Stimulated activated CD4-positive, alpha-beta T cell treated with anti-CD3 and anti-CD28 coated beads, Interleukin-12 subunit alpha, Interleukin-12 subunit beta, amount 100 ng/mL, for 4 hours (primary cell): ENCODE results near the gene CREBBP.
"Not testable (repeated sequence)": the region's sequence is repeated elsewhere in the genome, so short reads cannot be mapped to it uniquely, and the experiment has no call there.

ENCODE experiments used
- DNase-seq: peaks from one replicate; pipeline ENCODE4 v3.0.0-alpha.2; 2020

The CREBBP gene

GRCh38 chr16:3730161-3731125 is 150.1 kb downstream of the CREBBP start:
- no peak for DNase-seq

- no peak for DNase-seq
Measured at GRCh38 chr16:3729161-3730112, 151.1 kb downstream of the CREBBP start.

- no peak for DNase-seq
Measured at GRCh38 chr16:3728424-3729160, 151.9 kb downstream of the CREBBP start.

GRCh38 chr16:3727806-3728381 is 152.6 kb downstream of the CREBBP start:
- DNase-seq: no peak

- no peak for DNase-seq
Measured at GRCh38 chr16:3726021-3726687, 154.4 kb downstream of the CREBBP start.

GRCh38 chr16:3725276-3725675 is 155.2 kb downstream of the CREBBP start:
- DNase-seq: no peak

GRCh38 chr16:3722508-3722907 is 158.0 kb downstream of the CREBBP start:
- no peak for DNase-seq

GRCh38 chr16:3720418-3720817 is 160.1 kb downstream of the CREBBP start:
- no peak for DNase-seq

- DNase-seq: no peak
Measured at GRCh38 chr16:3718628-3719027, 161.9 kb downstream of the CREBBP start.

- DNase-seq: no peak
Measured at GRCh38 chr16:3718019-3718391, 162.5 kb downstream of the CREBBP start.

- DNase-seq: peak; percentile 96
Measured at GRCh38 chr16:3717235-3718018, 163.1 kb downstream of the CREBBP start, which contains the start of gene TRAP1. TRAP1 (minus strand) TSS chr16:3717524; CDS start chr16:3717508, 16 bp downstream.

GRCh38 chr16:3716831-3717234 is 163.7 kb downstream of the CREBBP start:
- DNase-seq: peak; percentile 41

- no peak for DNase-seq
Measured at GRCh38 chr16:3715430-3715829, 165.1 kb downstream of the CREBBP start.

GRCh38 chr16:3714378-3714777 is 166.1 kb downstream of the CREBBP start:
- DNase-seq: not testable (repeated sequence)

- no peak for DNase-seq
Measured at GRCh38 chr16:3713587-3714242, 166.8 kb downstream of the CREBBP start.

- DNase-seq: no peak
Measured at GRCh38 chr16:3712861-3713372, 167.6 kb downstream of the CREBBP start.

- DNase-seq: no peak
Measured at GRCh38 chr16:3706253-3707012, 174.1 kb downstream of the CREBBP start.

- DNase-seq: no peak
Measured at GRCh38 chr16:3702082-3702481, 178.4 kb downstream of the CREBBP start.

GRCh38 chr16:3701531-3701930 is 179.0 kb downstream of the CREBBP start:
- DNase-seq: no peak
